Measurements from ENCODE around the gene EIF5B. TPM values are rescaled to one million over a fixed set of nuclear protein-coding genes. Genes with fewer than 3 reads are reported as not detected.

Gene EIF5B
- total RNA-seq, 1 experiment from 2014 or later = 49.0 TPM

DNA sequence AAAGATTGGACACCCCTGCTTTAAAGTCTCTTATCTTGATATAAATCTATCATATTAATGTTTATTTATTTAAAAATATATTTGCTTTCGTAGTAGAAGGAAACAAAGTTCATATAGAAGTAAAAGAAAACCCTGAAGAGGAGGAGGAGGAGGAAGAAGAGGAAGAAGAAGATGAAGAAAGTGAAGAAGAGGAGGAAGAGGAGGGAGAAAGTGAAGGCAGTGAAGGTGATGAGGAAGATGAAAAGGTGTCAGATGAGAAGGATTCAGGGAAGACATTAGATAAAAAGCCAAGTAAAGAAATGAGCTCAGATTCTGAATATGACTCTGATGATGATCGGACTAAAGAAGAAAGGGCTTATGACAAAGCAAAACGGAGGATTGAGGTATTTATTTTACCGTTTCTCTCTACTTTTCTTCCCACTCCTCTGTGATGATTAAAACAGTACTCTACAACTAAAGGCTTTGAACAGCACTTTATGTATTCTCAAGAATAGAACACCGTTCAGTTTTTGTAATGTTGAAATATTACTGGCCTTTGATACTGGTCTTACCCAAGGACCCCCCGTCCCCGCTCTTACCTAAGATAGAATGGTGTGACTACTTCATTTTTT, 39.2 kb downstream of the EIF5B start:
- Histone ChIP-seq H3K9me3 (ENCODE audit: control insufficient read depth, insufficient read depth, low read depth, low read length) (no peaks in the 10 kb centered on the region), H3K27ac (ENCODE audit: low read length) (no peak overlapping the region), H3K4me3 (ENCODE audit: low read depth in 2 of 2, low read length in 2 of 2) (no peak overlapping the region), H3K4me1 (ENCODE audit: control insufficient read depth, insufficient read depth, low read length) (no peaks in the 10 kb centered on the region), H3K36me3 (ENCODE audit: control insufficient read depth, insufficient read depth, low read length) (peaks cover 44% of the 10 kb centered on the region), H3K27me3 (ENCODE audit: control insufficient read depth, insufficient read depth, low read length) (no peaks in the 10 kb centered on the region)
- POLR2A ChIA-PET = no interaction called here
- CTCF ChIA-PET = no interaction called here
- in situ Hi-C loops (cut with HindIII; ENCODE audit: low pct_unique_long_range_greater_than_20kb, low sequenced_read_pairs) = no loop called here
- DNase-seq (ENCODE audit: low read depth, low spot score) (no peak), ATAC-seq (no peak)
- no TSS peak for BruUV-seq (replicated peaks)
- TF ChIP-seq REST (IDR thresholded peaks at IDR 0.05; ENCODE audit: insufficient read depth in 1 of 2, low read depth in 2 of 2, low read length in 1 of 2) = no peak
- TF ChIP-seq SIN3A (IDR thresholded peaks at IDR 0.05; ENCODE audit: borderline replicate concordance, insufficient read depth, low read depth, low read length) = no peak
- no peak for TF ChIP-seq TCF7L2 (IDR thresholded peaks at IDR 0.05; ENCODE audit: low read depth, low read length)
- no peak for TF ChIP-seq POLR2AphosphoS5 (IDR thresholded peaks at IDR 0.05; ENCODE audit: low read depth, low read length)
- no peak for TF ChIP-seq CTCF (IDR thresholded peaks at IDR 0.05)
- intact Hi-C loops (cut with micrococcal nuclease; ENCODE audit: unreplicated experiment) = no loop called here

- TF ChIP-seq REST (IDR thresholded peaks at IDR 0.05; ENCODE audit: insufficient read depth in 1 of 2, low read depth in 2 of 2, low read length in 1 of 2) = no peak
- TF ChIP-seq SIN3A (IDR thresholded peaks at IDR 0.05; ENCODE audit: borderline replicate concordance, insufficient read depth, low read depth, low read length) = no peak
- Histone ChIP-seq H3K9me3 (ENCODE audit: control insufficient read depth, insufficient read depth, low read depth, low read length) (no peaks in the 10 kb centered on the region), H3K27me3 (ENCODE audit: control insufficient read depth, insufficient read depth, low read length) (no peaks in the 10 kb centered on the region), H3K27ac (ENCODE audit: low read length) (no peak overlapping the region), H3K36me3 (ENCODE audit: control insufficient read depth, insufficient read depth, low read length) (peaks cover 55% of the 10 kb centered on the region), H3K4me1 (ENCODE audit: control insufficient read depth, insufficient read depth, low read length) (no peaks in the 10 kb centered on the region), H3K4me3 (ENCODE audit: low read depth in 2 of 2, low read length in 2 of 2) (no peak overlapping the region)
- BruUV-seq (replicated peaks) = no TSS peak
- ChIA-PET POLR2A (no interaction called here), CTCF (no interaction called here)
- DNase-seq (ENCODE audit: low read depth, low spot score) = no peak
- intact Hi-C loops (cut with micrococcal nuclease; ENCODE audit: unreplicated experiment) = no loop called here
- in situ Hi-C loops (cut with HindIII; ENCODE audit: low pct_unique_long_range_greater_than_20kb, low sequenced_read_pairs) = no loop called here
- no peak for ATAC-seq
These were observed 40.7 kb downstream of the EIF5B start for GRCh38 chr2:99377879-99378278.

Measured in Panc1 (cell line).